ENCODE measurements around the gene BMP2.

Gene BMP2

DNA sequence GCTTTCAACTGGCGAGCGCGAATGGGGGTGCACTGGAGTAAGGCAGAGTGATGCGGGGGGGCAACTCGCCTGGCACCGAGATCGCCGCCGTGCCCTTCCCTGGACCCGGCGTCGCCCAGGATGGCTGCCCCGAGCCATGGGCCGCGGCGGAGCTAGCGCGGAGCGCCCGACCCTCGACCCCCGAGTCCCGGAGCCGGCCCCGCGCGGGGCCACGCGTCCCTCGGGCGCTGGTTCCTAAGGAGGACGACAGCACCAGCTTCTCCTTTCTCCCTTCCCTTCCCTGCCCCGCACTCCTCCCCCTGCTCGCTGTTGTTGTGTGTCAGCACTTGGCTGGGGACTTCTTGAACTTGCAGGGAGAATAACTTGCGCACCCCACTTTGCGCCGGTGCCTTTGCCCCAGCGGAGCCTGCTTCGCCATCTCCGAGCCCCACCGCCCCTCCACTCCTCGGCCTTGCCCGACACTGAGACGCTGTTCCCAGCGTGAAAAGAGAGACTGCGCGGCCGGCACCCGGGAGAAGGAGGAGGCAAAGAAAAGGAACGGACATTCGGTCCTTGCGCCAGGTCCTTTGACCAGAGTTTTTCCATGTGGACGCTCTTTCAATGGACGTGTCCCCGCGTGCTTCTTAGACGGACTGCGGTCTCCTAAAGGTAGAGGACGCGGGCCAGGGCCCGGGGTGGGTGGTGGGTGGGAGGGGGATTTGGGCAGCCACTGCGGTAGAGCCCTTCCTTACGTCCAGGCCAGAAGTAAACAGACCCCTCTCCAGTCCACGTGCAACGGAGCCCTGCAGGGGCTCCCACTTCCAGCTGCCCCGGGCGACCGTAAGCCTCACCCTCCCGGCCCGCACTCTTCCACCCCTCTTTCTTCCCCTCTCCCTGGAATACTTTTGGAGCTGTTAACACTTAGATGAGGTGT lies 998 bp downstream of the BMP2 start:
- no peak for DNase-seq

DNA sequence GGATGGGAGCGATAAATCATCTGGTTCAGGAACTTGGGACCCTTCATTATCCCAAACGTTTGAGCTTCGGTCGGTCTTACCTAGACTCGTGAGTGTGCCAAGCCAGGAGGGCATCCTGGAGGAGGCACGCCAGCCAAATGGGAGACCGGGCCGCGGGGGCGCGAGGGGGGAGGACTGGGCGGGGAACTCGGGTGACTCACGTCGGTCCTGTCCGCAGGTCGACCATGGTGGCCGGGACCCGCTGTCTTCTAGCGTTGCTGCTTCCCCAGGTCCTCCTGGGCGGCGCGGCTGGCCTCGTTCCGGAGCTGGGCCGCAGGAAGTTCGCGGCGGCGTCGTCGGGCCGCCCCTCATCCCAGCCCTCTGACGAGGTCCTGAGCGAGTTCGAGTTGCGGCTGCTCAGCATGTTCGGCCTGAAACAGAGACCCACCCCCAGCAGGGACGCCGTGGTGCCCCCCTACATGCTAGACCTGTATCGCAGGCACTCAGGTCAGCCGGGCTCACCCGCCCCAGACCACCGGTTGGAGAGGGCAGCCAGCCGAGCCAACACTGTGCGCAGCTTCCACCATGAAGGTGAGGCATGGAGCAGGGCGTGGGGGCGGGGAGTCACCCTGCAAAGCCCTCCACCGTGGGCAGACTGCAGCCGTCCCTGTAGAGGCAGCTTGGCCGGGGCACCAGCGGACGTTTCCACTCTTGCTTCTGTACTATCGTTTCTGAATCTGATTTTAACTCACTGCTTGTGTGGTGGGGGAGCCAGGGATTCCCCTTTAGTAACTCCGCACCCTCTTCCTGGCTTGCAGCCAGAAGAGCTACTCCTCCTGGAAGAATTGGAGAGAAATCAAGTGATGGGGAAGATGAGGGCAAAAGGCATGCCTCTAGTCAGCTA lies 2.7 kb downstream of the BMP2 start:
- no peak for DNase-seq

DNA sequence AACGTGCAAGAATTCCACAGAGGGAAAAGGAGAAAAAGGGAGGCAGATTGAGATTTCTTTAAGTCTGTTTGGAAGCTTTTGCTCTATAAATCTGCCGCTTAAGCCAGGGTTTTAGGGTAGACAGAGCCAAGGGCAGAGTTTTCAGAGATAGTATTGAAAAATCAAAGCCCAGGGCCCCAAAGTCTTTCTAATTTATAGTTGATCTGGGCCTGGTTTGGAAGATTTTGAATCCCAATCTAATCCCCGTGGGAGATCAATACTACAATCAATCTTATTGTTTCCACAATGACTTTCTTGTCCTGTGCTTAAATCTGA lies 3.3 kb downstream of the BMP2 start:
- no peak for DNase-seq

DNA sequence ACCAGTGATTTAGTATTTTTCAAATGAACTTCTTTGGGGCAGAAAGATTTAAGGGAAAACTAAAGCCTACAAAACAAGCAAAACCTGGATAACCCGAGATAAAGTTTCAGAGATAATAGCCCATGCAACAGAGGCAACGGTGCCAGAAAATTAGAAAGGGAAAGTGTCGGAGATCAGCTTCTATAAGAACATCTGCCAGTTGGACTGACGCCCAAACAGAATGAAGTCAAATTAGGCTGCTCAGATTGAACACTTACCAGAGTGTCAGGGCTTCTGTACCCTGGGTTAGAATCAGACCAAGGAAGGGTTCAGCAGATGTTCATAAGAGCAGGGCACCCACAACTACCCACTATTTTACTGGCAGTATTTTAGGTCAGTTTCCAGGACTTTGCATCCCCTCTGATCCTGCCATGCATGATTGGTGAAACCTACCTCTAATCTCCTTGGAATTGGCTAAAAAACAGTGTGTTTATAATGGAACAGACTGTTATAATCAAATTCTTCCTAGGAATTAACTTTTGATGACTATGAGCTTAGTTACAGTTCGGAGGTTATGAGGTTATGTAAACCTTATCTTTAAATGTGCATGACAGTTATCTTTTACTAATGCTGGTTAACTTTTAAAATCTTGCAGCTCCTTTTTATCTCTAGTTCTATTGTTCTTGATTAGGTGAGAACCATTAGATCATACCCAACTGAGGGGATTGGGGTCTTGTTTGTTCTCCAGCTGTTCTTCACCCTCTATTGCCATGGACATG lies 13.1 kb downstream of the BMP2 start:
- DNase-seq: no peak

- DNase-seq: no peak
Measured at GRCh38 chr20:6783752-6784151, 16.3 kb downstream of the BMP2 start.

- no peak for DNase-seq
Measured at GRCh38 chr20:6784210-6784631, 16.7 kb downstream of the BMP2 start.

DNA sequence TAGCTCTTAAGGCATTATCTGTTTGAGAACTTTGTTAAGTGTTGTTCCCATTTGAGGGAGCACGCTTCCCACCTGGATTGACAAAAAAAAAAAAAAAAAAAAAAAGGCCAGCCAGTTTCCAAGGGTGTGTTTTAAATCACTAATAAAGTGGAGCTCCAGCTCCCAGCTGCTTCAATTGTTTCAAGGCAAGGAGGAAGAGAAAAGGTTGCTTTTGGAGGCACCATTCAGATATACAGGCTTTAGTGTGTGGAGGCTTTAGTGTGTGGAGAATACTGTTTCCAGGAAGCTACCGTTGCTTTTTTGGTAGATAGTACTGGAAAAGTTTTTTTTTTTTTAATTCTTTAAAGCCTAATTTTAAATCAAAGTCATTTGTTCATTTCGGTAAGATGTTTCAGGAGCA lies 17.3 kb downstream of the BMP2 start:
- no peak for DNase-seq

DNA sequence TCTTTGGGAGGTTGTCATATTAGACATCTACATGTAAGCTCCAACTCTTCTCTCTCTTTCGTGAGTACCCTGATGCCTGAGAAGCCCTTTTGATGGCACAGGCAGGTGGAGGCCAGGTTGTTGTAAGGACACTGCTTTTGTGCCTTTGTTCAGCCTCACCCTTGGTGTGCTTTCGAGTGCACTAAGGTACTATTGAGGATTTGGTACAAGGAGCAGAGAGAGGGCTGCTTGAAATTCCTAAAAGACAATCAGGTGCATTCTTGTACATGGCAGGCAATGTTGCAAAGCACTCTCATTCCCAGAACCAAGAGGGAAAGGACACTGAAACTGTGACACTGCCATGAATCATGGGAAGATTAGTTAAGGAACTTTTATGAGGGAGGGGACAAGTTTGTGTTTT lies 19.1 kb downstream of the BMP2 start:
- DNase-seq: no peak

DNA sequence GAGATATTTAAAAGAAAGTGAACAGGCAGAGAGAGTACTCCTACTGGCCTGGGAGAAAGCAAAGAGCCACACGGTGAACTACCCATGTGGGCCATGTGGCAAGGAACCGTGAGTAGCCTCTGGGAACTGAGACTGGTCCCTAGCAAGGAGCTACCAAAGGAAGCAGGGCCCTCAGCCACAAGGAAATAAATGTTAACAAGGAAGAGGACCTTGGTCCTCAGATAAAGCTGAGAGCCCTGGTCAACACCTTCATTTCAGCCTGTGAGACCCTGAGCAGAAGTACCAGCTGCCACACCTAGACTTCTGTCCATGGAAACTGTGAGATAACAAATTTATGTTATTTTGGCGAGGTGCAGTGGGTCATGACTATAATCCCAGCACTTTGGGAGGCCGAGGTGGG lies 25.3 kb downstream of the BMP2 start:
- DNase-seq: no peak

- DNase-seq: no peak
Measured at GRCh38 chr20:6802227-6802626, 34.7 kb downstream of the BMP2 start.

DNA sequence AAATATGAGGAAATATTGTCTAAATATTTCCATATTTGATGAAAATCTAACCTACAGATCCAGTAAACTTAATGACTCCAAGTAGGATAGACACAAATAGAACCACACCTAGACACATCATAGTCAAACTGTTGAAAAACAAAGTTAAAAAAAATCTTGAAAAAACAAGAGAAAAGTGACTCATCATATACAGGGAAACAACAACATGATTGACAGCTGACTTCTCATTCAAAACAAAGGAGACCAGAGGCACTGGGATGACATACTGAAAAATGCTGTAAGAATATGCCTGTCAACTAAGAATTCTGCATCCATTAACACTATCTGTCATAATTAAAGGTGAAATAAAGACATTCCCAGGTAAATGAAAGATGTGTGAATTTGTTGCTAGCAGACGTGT lies 38.8 kb downstream of the BMP2 start:
- no peak for DNase-seq

- no peak for DNase-seq
Measured at GRCh38 chr20:6811262-6812035, 44.0 kb downstream of the BMP2 start.

GRCh38 chr20:6812530-6812929 lies 45.0 kb downstream of the BMP2 start:
- DNase-seq: no peak

GRCh38 chr20:6814945-6815344 lies 47.5 kb downstream of the BMP2 start:
- no peak for DNase-seq

DNA sequence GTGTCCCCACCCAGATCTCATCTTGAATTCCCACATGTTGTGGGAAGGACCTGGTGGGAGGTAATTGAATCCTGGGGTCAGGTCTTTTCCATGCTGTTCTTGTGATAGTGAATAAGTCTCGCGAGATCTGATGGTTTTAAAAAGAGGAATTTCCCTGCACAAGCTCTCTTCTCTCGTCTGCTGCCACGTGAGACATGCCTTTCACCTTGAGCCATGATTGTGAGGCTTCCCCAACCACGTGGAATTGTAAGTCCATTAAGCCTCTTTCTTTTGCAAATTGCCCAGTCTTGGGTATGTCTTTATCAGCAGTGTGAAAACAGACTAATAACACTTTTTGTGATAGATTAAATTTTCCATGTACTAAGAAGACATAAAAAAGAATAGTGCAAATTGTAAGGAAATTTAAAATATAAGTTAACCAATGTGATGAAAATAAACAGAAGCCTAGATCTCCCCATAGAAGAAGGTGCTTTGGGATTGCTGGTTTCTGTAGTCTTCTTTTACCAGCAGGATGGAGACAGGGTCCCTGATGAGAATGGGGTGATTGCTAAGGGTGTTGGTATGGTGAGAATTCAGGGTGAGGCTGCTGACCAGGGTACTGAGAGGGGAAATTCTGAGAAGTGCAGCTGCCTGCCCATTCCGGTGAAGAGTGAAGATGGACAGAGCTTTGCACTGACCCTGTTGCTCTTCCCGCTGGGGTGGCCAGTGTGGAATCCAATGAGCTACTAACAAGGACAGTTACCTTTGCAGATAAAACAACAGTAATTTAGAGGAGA lies 50.7 kb downstream of the BMP2 start:
- no peak for DNase-seq

DNA sequence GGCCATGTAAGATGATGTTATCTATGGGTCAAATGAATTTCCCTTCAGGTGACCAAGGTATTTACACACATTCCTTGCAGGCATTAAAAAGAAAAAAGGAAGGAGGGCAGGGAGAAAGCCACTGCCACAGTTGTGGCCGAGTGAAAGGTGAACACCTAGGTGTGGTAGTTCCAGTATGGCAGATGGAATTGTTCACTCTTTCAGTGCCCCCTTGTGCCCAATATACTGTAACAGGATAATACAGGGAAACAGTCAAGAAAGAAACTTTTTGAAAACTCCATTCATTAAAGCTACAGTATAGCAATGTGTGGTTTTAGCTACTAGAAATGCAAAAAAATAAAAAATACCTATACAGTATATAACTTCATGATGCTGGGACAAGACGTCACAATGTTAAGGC lies 52.1 kb downstream of the BMP2 start:
- DNase-seq: no peak

DNA sequence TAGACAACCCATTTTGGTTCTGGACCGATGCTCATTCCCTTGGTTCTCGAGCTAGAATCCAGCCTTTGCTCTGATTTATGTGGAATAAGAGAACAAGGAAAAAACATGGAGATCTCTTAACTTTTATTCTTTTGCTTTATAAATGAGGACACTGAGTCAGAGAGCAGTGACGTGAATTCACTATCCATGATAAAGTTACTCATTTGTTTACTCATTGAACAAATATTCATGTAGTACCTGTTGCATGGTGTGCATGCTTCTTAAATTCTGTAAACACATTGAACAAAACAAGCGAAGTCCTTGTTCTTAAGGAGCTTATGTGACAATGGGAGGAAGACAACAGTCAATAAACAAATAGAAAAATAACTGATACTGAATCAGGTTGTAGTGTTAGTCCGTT lies 56.9 kb downstream of the BMP2 start:
- no peak for DNase-seq

- no peak for DNase-seq
Measured at GRCh38 chr20:6827472-6827871, 60.0 kb downstream of the BMP2 start.

GRCh38 chr20:6828794-6829423 lies 61.4 kb downstream of the BMP2 start:
- peak; percentile 75 for DNase-seq

DNA sequence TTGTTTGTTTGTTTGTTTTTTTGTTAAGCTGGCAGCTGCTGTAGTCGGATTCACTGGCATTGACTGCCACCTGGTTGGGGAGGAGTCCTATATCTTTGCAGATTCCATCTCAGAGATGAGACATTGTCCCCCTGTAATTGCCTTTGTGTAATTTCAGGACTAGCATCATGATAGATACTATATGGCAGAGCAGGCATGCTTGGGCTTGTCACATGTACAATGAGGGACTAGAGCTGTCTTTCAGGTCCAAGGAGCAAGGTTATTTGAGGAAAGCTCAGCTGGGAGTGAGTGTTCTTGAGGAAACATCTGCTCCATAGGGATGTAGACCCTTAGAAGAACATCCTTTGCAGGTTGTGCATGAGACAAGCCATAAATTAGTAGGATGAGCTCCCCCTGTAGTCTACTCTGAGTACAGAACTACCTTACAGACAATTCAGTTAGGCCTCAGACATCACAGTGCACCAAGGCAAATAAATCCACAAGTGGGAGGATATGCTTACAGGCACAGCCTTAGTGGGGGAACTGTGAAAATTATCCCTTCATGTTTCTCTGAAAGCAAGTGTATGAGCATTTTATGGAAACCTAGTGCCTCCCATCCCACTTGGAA lies 62.1 kb downstream of the BMP2 start:
- DNase-seq: no peak
